Chondrocyte (in vitro differentiated cells): ENCODE data around the gene NMRK2. TPM values are rescaled to one million over a fixed set of nuclear protein-coding genes. Genes with fewer than 3 reads are reported as not detected.

Experiments used
- DNase-seq: peaks from one replicate; pipeline ENCODE4 v3.0.0; 2021; ENCODE audit warnings: mixed read lengths, low spot score
- H3K27ac Mint-ChIP-seq: one replicate; pipeline ENCODE4 v1.8.0; 2021; ENCODE audit warnings: mild to moderate bottlenecking, moderate library complexity, mixed read lengths; ENCODE audit not compliant: unreplicated experiment
- H3K27me3 Mint-ChIP-seq: 2 replicates; pipeline ENCODE4 v1.8.0; 2021; ENCODE audit warnings: low read depth, mixed read lengths
- H3K36me3 Mint-ChIP-seq: 2 replicates; pipeline ENCODE4 v1.8.0; 2021; ENCODE audit warnings: low read depth, mixed read lengths
- H3K4me1 Mint-ChIP-seq: 2 replicates; pipeline ENCODE4 v1.8.0; 2021; ENCODE audit warnings: low read depth, mild to moderate bottlenecking, mixed read lengths
- H3K4me3 Mint-ChIP-seq: one replicate; pipeline ENCODE4 v1.8.0; 2021; ENCODE audit warnings: mild to moderate bottlenecking, moderate library complexity, mixed read lengths; ENCODE audit not compliant: unreplicated experiment
- H3K9me3 Mint-ChIP-seq: 2 replicates; pipeline ENCODE4 v1.8.0; 2021; ENCODE audit warnings: low read depth, mixed read lengths
- CTCF ChIP-seq: fragments of 200-600 bp; sonication (generic); IDR thresholded peaks from 2 replicates; pipeline ENCODE4 v1.5.0; 2021; ENCODE audit warnings: antibody characterized with exemption, mild to moderate bottlenecking, moderate library complexity
- microRNA-seq: library from miRNA; unstranded; fragments of <30 nt; microRNA quantifications from one replicate; pipeline ENCODE4 v1.2.0, GENCODE V29; 2020; ENCODE audit warnings: borderline number of aligned reads
- total RNA-seq: library from RNA; stranded (reverse); gene quantifications from 3 replicates; pipeline ENCODE4 v1.2.1, GENCODE V29; 2021

NMRK2 gene
- total RNA-seq, 1 donor from 2014 or later = not detected

- TF ChIP-seq CTCF = peak; percentile 87
- Mint-ChIP-seq H3K4me1 (peaks cover 54% of the 10 kb centered on the region), H3K27me3 (no peaks in the 10 kb centered on the region), H3K4me3 (peak overlapping the region; percentile 93), H3K36me3 (peaks cover 29% of the 10 kb centered on the region), H3K9me3 (no peaks in the 10 kb centered on the region), H3K27ac (peak overlapping the region; percentile 65)
- DNase-seq = no peak
Measured at GRCh38 chr19:3986260-3987041, 53.6 kb downstream of the NMRK2 start.

GRCh38 chr19:3987619-3988371 lies 54.9 kb downstream of the NMRK2 start:
- peaks cover 23% of the 10 kb centered on the region for H3K36me3 Mint-ChIP-seq

GRCh38 chr19:3990815-3991117 lies 57.9 kb downstream of the NMRK2 start:
- no peaks in the 10 kb centered on the region for H3K36me3 Mint-ChIP-seq
- H3K27ac Mint-ChIP-seq = no peak overlapping the region
- DNase-seq = no peak
- H3K4me3 Mint-ChIP-seq = no peak overlapping the region
- H3K27me3 Mint-ChIP-seq = no peaks in the 10 kb centered on the region
- H3K4me1 Mint-ChIP-seq = peaks cover 25% of the 10 kb centered on the region
- no peaks in the 10 kb centered on the region for H3K9me3 Mint-ChIP-seq
- TF ChIP-seq CTCF = no peak

More at GRCh38 chr19:3987619-3988371, 54.9 kb downstream of the NMRK2 start:
- H3K4me1 Mint-ChIP-seq = peaks cover 45% of the 10 kb centered on the region
- H3K4me3 Mint-ChIP-seq = peak overlapping the region; percentile 70
- no peaks in the 10 kb centered on the region for H3K27me3 Mint-ChIP-seq
- peak overlapping the region; percentile 79 for H3K27ac Mint-ChIP-seq
- H3K9me3 Mint-ChIP-seq = no peaks in the 10 kb centered on the region
- DNase-seq = no peak
- peak; percentile 86 for TF ChIP-seq CTCF

Small RNAs within 50 kb of the gene (microRNA-seq; reads per million reads assigned to microRNA genes)
- not detected for gene MIR637

Other genes starting within 250 kb of the NMRK2 start
- gene PIP5K1C, start 232.6 kb upstream of the NMRK2 start, total RNA-seq = 81.0 to 98.4 TPM (median 85.5 TPM) in 3 replicates
- gene TJP3, start 224.7 kb upstream of the NMRK2 start, total RNA-seq = not detected in 3 replicates
- 17.8 to 20.4 TPM (median 18.2 TPM) in 3 replicates for gene APBA3, start 171.4 kb upstream of the NMRK2 start, total RNA-seq
- gene MRPL54, start 170.4 kb upstream of the NMRK2 start, total RNA-seq = 41.6 to 52.4 TPM (median 42.9 TPM) in 3 replicates
- gene RAX2, start 160.8 kb upstream of the NMRK2 start, total RNA-seq = not detected in 3 replicates
- not detected in 3 replicates for gene MATK, start 146.7 kb upstream of the NMRK2 start, total RNA-seq
- not detected in 3 replicates for gene ZFR2, start 64.0 kb upstream of the NMRK2 start, total RNA-seq
- gene ATCAY, start 52.4 kb upstream of the NMRK2 start, total RNA-seq = not detected in 3 replicates
- gene DAPK3, start 38.0 kb downstream of the NMRK2 start, total RNA-seq = 131 to 185 TPM (median 170 TPM) in 3 replicates
- gene EEF2, start 52.4 kb downstream of the NMRK2 start, total RNA-seq = 2,036 to 2,432 TPM (median 2,370 TPM) in 3 replicates
- gene PIAS4, start 74.7 kb downstream of the NMRK2 start, total RNA-seq = 26.3 to 29.7 TPM (median 26.7 TPM) in 3 replicates
- gene ZBTB7A, start 133.8 kb downstream of the NMRK2 start, total RNA-seq = 29.4 to 29.9 TPM (median 29.5 TPM) in 3 replicates
- gene MAP2K2, start 191.1 kb downstream of the NMRK2 start, total RNA-seq = 131 to 168 TPM (median 158 TPM) in 3 replicates
- gene CREB3L3, start 220.6 kb downstream of the NMRK2 start, total RNA-seq = not detected in 3 replicates
- gene SIRT6, start 249.5 kb downstream of the NMRK2 start, total RNA-seq = 19.5 to 21.9 TPM (median 19.7 TPM) in 3 replicates
- gene ANKRD24, start 249.6 kb downstream of the NMRK2 start, total RNA-seq = 0.47 to 1.3 TPM (median 0.92 TPM) in 3 replicates